ENCODE data around the gene ABCC10.

ABCC10 gene

GRCh38 chr6:43478008-43478372, 50.6 kb downstream of the ABCC10 start:
- no peaks in the 10 kb centered on the region for H3K36me3 ChIP-seq (ENCODE audit: control insufficient read depth, insufficient read depth, low read length)
- H3K27ac ChIP-seq (ENCODE audit: low read length) = no peak overlapping the region
- peaks cover 5% of the 10 kb centered on the region; the same call in 1 of the 2 replicates for H3K4me1 ChIP-seq (ENCODE audit: control insufficient read depth, insufficient read depth, low read length)
- no CpG with 5 or more reads among the region's 3 CpGs for WGBS (ENCODE audit: insufficient coverage, insufficient read length)
- H3K4me3 ChIP-seq (ENCODE audit: low read length) = peak overlapping the region; percentile 90; the same call in 1 of the 2 replicates
- DNase-seq (ENCODE audit: low read depth, low spot score) = no peak
- no peaks in the 10 kb centered on the region; the same call in 1 of the 2 replicates for H3K27me3 ChIP-seq (ENCODE audit: control insufficient read depth, insufficient read depth, low read length)
- H3K9me3 ChIP-seq (ENCODE audit: control insufficient read depth, insufficient read depth, low read length) = no peaks in the 10 kb centered on the region

- no peaks in the 10 kb centered on the region for H3K36me3 ChIP-seq (ENCODE audit: control insufficient read depth, insufficient read depth, low read length)
- H3K4me3 ChIP-seq (ENCODE audit: low read length) = no peak overlapping the region
- H3K27me3 ChIP-seq (ENCODE audit: control insufficient read depth, insufficient read depth, low read length) = no peaks in the 10 kb centered on the region
- H3K9me3 ChIP-seq (ENCODE audit: control insufficient read depth, insufficient read depth, low read length) = no peaks in the 10 kb centered on the region
- WGBS (ENCODE audit: insufficient coverage, insufficient read length) = no CpG with 5 or more reads among the region's 2 CpGs
- no peak for DNase-seq (ENCODE audit: low read depth, low spot score)
- H3K27ac ChIP-seq (ENCODE audit: low read length) = no peak overlapping the region
- peaks cover 5% of the 10 kb centered on the region; the same call in 1 of the 2 replicates for H3K4me1 ChIP-seq (ENCODE audit: control insufficient read depth, insufficient read depth, low read length)
These were observed 53.7 kb downstream of the ABCC10 start for GRCh38 chr6:43481075-43481474.

DNA sequence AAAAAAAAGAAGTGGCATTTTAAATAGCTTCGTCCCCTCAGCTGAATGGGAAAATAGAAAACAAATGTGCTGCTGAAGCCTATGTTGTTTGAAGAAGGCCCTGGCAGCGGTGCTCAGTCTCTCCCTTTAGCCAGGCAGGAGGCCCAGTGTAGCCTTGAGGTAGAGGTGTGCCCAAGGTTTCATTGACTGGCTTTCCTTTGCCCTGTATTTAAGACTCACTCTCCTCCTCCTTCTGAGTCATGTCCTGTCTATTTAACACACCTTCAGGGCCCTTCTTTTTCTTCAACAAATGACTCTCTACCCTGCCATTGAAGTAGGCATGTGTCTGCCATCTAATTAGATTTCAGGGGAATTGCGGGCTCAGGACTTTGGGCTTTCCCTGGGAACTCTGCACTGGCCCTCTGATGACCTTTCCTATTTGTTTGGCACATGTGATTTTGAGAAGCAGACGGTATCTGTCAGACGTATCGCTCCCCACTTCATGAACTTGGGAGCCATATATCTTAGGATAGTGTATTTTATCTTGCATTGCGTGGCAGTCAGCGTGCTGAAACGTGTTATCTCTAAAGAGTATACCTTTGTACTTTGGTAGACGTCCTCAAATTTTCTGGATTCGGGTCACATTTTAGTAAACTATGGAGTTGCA, 54.4 kb downstream of the ABCC10 start:
- Histone ChIP-seq H3K36me3 (ENCODE audit: control insufficient read depth, insufficient read depth, low read length) (no peaks in the 10 kb centered on the region), H3K4me3 (ENCODE audit: low read length) (no peak overlapping the region), H3K9me3 (ENCODE audit: control insufficient read depth, insufficient read depth, low read length) (no peaks in the 10 kb centered on the region), H3K27me3 (ENCODE audit: control insufficient read depth, insufficient read depth, low read length) (no peaks in the 10 kb centered on the region), H3K4me1 (ENCODE audit: control insufficient read depth, insufficient read depth, low read length) (peaks cover 5% of the 10 kb centered on the region; the same call in 1 of the 2 replicates), H3K27ac (ENCODE audit: low read length) (no peak overlapping the region)
- no CpG with 5 or more reads among the region's 11 CpGs for WGBS (ENCODE audit: insufficient coverage, insufficient read length)
- no peak for DNase-seq (ENCODE audit: low read depth, low spot score)

GRCh38 chr6:43488667-43489276, 61.4 kb downstream of the ABCC10 start:
- no peaks in the 10 kb centered on the region for H3K36me3 ChIP-seq (ENCODE audit: control insufficient read depth, insufficient read depth, low read length)
- no peaks in the 10 kb centered on the region for H3K27me3 ChIP-seq (ENCODE audit: control insufficient read depth, insufficient read depth, low read length)
- no peak overlapping the region for H3K27ac ChIP-seq (ENCODE audit: low read length)
- WGBS (ENCODE audit: insufficient coverage, insufficient read length) = no CpG with 5 or more reads among the region's 4 CpGs
- H3K9me3 ChIP-seq (ENCODE audit: control insufficient read depth, insufficient read depth, low read length) = no peaks in the 10 kb centered on the region
- DNase-seq (ENCODE audit: low read depth, low spot score) = no peak
- H3K4me3 ChIP-seq (ENCODE audit: low read length) = no peak overlapping the region
- no peaks in the 10 kb centered on the region for H3K4me1 ChIP-seq (ENCODE audit: control insufficient read depth, insufficient read depth, low read length)

GRCh38 chr6:43489277-43490072, 62.1 kb downstream of the ABCC10 start:
- Histone ChIP-seq H3K27ac (ENCODE audit: low read length) (no peak overlapping the region), H3K27me3 (ENCODE audit: control insufficient read depth, insufficient read depth, low read length) (no peaks in the 10 kb centered on the region), H3K9me3 (ENCODE audit: control insufficient read depth, insufficient read depth, low read length) (no peaks in the 10 kb centered on the region), H3K4me1 (ENCODE audit: control insufficient read depth, insufficient read depth, low read length) (no peaks in the 10 kb centered on the region), H3K36me3 (ENCODE audit: control insufficient read depth, insufficient read depth, low read length) (no peaks in the 10 kb centered on the region), H3K4me3 (ENCODE audit: low read length) (no peak overlapping the region)
- no CpG with 5 or more reads among the region's 12 CpGs for WGBS (ENCODE audit: insufficient coverage, insufficient read length)
- no peak for DNase-seq (ENCODE audit: low read depth, low spot score)

DNA sequence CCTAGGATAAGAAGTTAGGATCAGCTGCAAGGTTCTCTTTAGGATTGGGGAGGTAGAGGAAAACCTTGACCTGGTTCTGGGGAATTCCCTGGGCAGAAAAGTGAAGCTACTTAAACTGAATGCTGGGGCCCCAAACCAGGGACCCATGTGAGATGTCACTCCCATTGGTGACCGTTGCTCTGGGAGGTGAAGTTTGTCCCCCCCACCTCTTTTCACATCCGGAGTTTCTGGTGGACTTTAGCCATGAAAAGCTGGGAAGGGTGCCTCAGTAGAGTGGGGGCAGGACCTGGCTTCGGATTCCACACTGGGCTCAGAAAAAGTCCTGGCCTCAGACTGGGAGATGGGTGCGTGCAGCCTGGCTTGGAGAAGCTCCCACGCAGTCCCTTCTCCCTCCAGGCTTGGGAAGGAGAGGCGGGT, 63.2 kb downstream of the ABCC10 start:
- Histone ChIP-seq H3K9me3 (ENCODE audit: control insufficient read depth, insufficient read depth, low read length) (no peaks in the 10 kb centered on the region), H3K4me1 (ENCODE audit: control insufficient read depth, insufficient read depth, low read length) (peaks cover 5% of the 10 kb centered on the region; the same call in 1 of the 2 replicates), H3K27ac (ENCODE audit: low read length) (no peak overlapping the region), H3K36me3 (ENCODE audit: control insufficient read depth, insufficient read depth, low read length) (no peaks in the 10 kb centered on the region), H3K4me3 (ENCODE audit: low read length) (no peak overlapping the region), H3K27me3 (ENCODE audit: control insufficient read depth, insufficient read depth, low read length) (no peaks in the 10 kb centered on the region)
- DNase-seq (ENCODE audit: low read depth, low spot score) = no peak
- WGBS (ENCODE audit: insufficient coverage, insufficient read length) = no CpG with 5 or more reads among the region's 6 CpGs

DNA sequence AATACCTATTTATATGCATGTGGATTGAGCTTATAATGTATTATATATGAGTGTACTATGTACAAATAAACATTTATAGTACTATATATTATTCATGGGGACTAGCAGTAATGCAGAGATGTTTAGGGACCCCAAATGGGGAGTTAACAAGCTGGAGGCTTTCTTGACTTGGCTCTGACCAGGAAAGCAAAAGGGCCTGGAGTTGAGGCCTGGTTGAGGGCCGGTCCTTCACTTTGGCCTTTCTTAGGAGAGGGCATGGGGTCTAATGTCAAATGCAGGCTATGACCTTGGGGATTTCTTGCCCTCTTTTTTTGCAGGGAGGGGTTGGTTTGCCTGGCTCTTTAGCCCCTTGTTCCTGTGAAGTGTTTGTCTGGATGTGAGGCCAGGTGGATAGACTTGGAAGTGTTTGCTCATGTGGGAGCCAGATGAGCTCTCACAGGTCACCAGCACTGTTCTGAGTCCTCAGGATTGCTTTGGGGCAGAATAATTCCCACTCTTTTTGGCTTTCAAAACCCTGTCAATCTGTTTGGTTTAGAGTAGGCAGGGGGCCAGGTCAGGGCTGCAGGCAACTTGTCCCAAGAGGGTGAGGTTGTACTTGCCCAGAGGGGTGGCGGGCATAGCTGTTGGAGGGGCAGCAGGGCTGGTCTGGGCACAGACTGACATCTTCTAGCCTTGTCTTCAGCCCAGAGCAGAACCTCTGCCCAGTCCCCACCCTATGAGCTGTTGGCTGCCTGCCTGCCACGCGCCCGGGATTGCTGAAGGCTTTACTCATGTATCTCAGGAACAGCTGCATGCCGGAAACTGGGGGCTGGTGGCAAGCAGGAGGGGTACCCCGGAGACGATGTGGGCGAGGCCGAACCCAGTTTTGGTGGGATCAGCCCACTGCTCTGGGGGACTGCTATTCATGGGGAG, 64.7 kb downstream of the ABCC10 start:
- Histone ChIP-seq H3K27me3 (ENCODE audit: control insufficient read depth, insufficient read depth, low read length) (no peaks in the 10 kb centered on the region), H3K9me3 (ENCODE audit: control insufficient read depth, insufficient read depth, low read length) (no peaks in the 10 kb centered on the region), H3K27ac (ENCODE audit: low read length) (no peak overlapping the region), H3K4me3 (ENCODE audit: low read length) (no peak overlapping the region), H3K36me3 (ENCODE audit: control insufficient read depth, insufficient read depth, low read length) (no peaks in the 10 kb centered on the region), H3K4me1 (ENCODE audit: control insufficient read depth, insufficient read depth, low read length) (peaks cover 10% of the 10 kb centered on the region)
- DNase-seq (ENCODE audit: low read depth, low spot score) = no peak
- no CpG with 5 or more reads among the region's 10 CpGs for WGBS (ENCODE audit: insufficient coverage, insufficient read length)

GRCh38 chr6:43492673-43493072, 65.3 kb downstream of the ABCC10 start:
- H3K27me3 ChIP-seq (ENCODE audit: control insufficient read depth, insufficient read depth, low read length) = no peaks in the 10 kb centered on the region
- no peaks in the 10 kb centered on the region for H3K36me3 ChIP-seq (ENCODE audit: control insufficient read depth, insufficient read depth, low read length)
- H3K27ac ChIP-seq (ENCODE audit: low read length) = no peak overlapping the region
- H3K4me3 ChIP-seq (ENCODE audit: low read length) = no peak overlapping the region
- DNase-seq (ENCODE audit: low read depth, low spot score) = no peak
- H3K9me3 ChIP-seq (ENCODE audit: control insufficient read depth, insufficient read depth, low read length) = no peaks in the 10 kb centered on the region
- WGBS (ENCODE audit: insufficient coverage, insufficient read length) = no CpG with 5 or more reads among the region's 3 CpGs
- H3K4me1 ChIP-seq (ENCODE audit: control insufficient read depth, insufficient read depth, low read length) = peaks cover 10% of the 10 kb centered on the region

DNA sequence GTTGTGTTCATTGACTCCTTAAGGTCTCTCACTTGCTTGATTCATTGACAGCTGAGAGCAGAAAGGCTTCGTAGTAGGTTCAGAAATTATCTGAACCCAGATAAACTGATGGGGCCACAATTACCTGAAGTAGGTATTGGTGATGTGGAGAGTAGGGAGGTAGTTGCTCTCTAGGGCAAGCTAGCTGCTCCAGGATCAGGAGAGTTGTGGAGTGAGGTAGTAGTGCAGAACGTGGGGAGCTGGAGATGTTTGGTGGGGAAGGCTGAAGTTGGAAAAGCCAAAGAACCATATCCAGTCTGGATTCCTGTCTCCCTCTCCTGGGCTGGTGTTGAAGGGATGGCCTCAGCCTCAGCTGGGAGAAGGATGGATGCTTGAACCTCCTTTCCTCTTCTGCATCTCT, 65.9 kb downstream of the ABCC10 start:
- Histone ChIP-seq H3K27ac (ENCODE audit: low read length) (no peak overlapping the region), H3K36me3 (ENCODE audit: control insufficient read depth, insufficient read depth, low read length) (no peaks in the 10 kb centered on the region), H3K27me3 (ENCODE audit: control insufficient read depth, insufficient read depth, low read length) (no peaks in the 10 kb centered on the region), H3K9me3 (ENCODE audit: control insufficient read depth, insufficient read depth, low read length) (no peaks in the 10 kb centered on the region), H3K4me1 (ENCODE audit: control insufficient read depth, insufficient read depth, low read length) (peaks cover 10% of the 10 kb centered on the region), H3K4me3 (ENCODE audit: low read length) (no peak overlapping the region)
- DNase-seq (ENCODE audit: low read depth, low spot score) = no peak
- WGBS (ENCODE audit: insufficient coverage, insufficient read length) = no CpG with 5 or more reads among the region's 2 CpGs

GRCh38 chr6:43493833-43494232, 66.5 kb downstream of the ABCC10 start:
- Histone ChIP-seq H3K27ac (ENCODE audit: low read length) (no peak overlapping the region), H3K4me1 (ENCODE audit: control insufficient read depth, insufficient read depth, low read length) (peaks cover 10% of the 10 kb centered on the region)
- DNase-seq (ENCODE audit: low read depth, low spot score) = no peak

More at GRCh38 chr6:43493833-43494232, 66.5 kb downstream of the ABCC10 start:
- Histone ChIP-seq H3K36me3 (ENCODE audit: control insufficient read depth, insufficient read depth, low read length) (peaks cover 3% of the 10 kb centered on the region), H3K9me3 (ENCODE audit: control insufficient read depth, insufficient read depth, low read length) (no peaks in the 10 kb centered on the region), H3K27me3 (ENCODE audit: control insufficient read depth, insufficient read depth, low read length) (no peaks in the 10 kb centered on the region), H3K4me3 (ENCODE audit: low read length) (no peak overlapping the region)
- WGBS (ENCODE audit: insufficient coverage, insufficient read length) = no CpG with 5 or more reads among the region's 7 CpGs

Measured in iPS DF 6.9 (cell line).